HFFc6 (cell line): ENCODE data around the gene CREBBP. TPM values are rescaled to one million over a fixed set of nuclear protein-coding genes. Genes with fewer than 3 reads are reported as not detected.

Experiments used
- DNase-seq: peaks from one replicate; pipeline ENCODE4 v3.0.0-alpha.2; 2018
- H3K27ac Mint-ChIP-seq: 2 replicates; pipeline ENCODE4 v1.8.0; 2020; ENCODE audit warnings: mild to moderate bottlenecking, mixed read lengths
- H3K27me3 Mint-ChIP-seq: 2 replicates; pipeline ENCODE4 v1.8.0; 2021; ENCODE audit warnings: mild to moderate bottlenecking, moderate library complexity, mixed read lengths; ENCODE audit not compliant: insufficient read depth
- H3K36me3 Mint-ChIP-seq: 2 replicates; pipeline ENCODE4 v1.8.0; 2021; ENCODE audit warnings: low read depth, mixed read lengths
- H3K4me1 Mint-ChIP-seq: 2 replicates; pipeline ENCODE4 v1.8.0; 2020; ENCODE audit warnings: low read depth, mixed read lengths
- H3K4me3 Mint-ChIP-seq: 2 replicates; pipeline ENCODE4 v1.8.0; 2020; ENCODE audit warnings: mild to moderate bottlenecking, moderate library complexity, mixed read lengths
- H3K9me3 Mint-ChIP-seq: 2 replicates; pipeline ENCODE4 v1.8.0; 2020; ENCODE audit warnings: mild to moderate bottlenecking, mixed read lengths
- CTCF ChIP-seq: fragments of 200-600 bp; sonication (generic); IDR thresholded peaks from 2 replicates; pipeline ENCODE4 v1.5.0; 2021; ENCODE audit warnings: antibody characterized with exemption, mild to moderate bottlenecking
- total RNA-seq, 6 experiments: library from RNA; stranded (reverse); fragmentation: NEBNext Ultra II Directional; extraction: Animal tissue kit (Norgen Biotek cat#: 25700); gene quantifications; 2 replicates in 1 of 6; 3 replicates in 5 of 6; pipeline ENCODE4 v1.2.3, GENCODE V29; 2021

CREBBP gene
- total RNA-seq, 6 experiments from 2014 or later, result 40.2 to 51.4 (median 43.4) TPM

GRCh38 chr16:3824121-3824795, 56.3 kb downstream of the CREBBP start:
- no peak for TF ChIP-seq CTCF
- Mint-ChIP-seq H3K27me3 (no peaks in the 10 kb centered on the region; the same call in 1 of the 2 replicates), H3K4me1 (peaks cover 84% of the 10 kb centered on the region), H3K36me3 (peaks cover 8% of the 10 kb centered on the region; the same call in 1 of the 2 replicates), H3K27ac (peak overlapping the region; percentile 35), H3K9me3 (no peaks in the 10 kb centered on the region), H3K4me3 (peak overlapping the region; percentile 5)
- no peak for DNase-seq

GRCh38 chr16:3823427-3823826, 57.1 kb downstream of the CREBBP start:
- TF ChIP-seq CTCF, result no peak
- H3K27me3 Mint-ChIP-seq, result no peaks in the 10 kb centered on the region; the same call in 1 of the 2 replicates
- no peak for DNase-seq
- H3K27ac Mint-ChIP-seq, result peak overlapping the region; percentile 12; the same call in 1 of the 2 replicates
- H3K9me3 Mint-ChIP-seq, result no peaks in the 10 kb centered on the region
- H3K4me1 Mint-ChIP-seq, result peaks cover 81% of the 10 kb centered on the region
- H3K4me3 Mint-ChIP-seq, result no peak overlapping the region
- peaks cover 8% of the 10 kb centered on the region; the same call in 1 of the 2 replicates for H3K36me3 Mint-ChIP-seq

- no peaks in the 10 kb centered on the region for H3K9me3 Mint-ChIP-seq
- DNase-seq, result peak; percentile 44
- H3K27ac Mint-ChIP-seq, result peak overlapping the region; percentile 41
- no peak for TF ChIP-seq CTCF
- peaks cover 8% of the 10 kb centered on the region; the same call in 1 of the 2 replicates for H3K36me3 Mint-ChIP-seq
- peaks cover 85% of the 10 kb centered on the region for H3K4me1 Mint-ChIP-seq
- no peaks in the 10 kb centered on the region; the same call in 1 of the 2 replicates for H3K27me3 Mint-ChIP-seq
- peak overlapping the region; percentile 9; the same call in 1 of the 2 replicates for H3K4me3 Mint-ChIP-seq
These were observed 58.0 kb downstream of the CREBBP start for GRCh38 chr16:3822366-3823045.

GRCh38 chr16:3821184-3821583, 59.3 kb downstream of the CREBBP start:
- no peak for TF ChIP-seq CTCF
- no peak overlapping the region for H3K4me3 Mint-ChIP-seq
- no peak overlapping the region for H3K27ac Mint-ChIP-seq
- no peaks in the 10 kb centered on the region for H3K9me3 Mint-ChIP-seq
- H3K27me3 Mint-ChIP-seq, result no peaks in the 10 kb centered on the region; the same call in 1 of the 2 replicates
- DNase-seq, result no peak
- H3K4me1 Mint-ChIP-seq, result peaks cover 90% of the 10 kb centered on the region
- peaks cover 2% of the 10 kb centered on the region; the same call in 1 of the 2 replicates for H3K36me3 Mint-ChIP-seq

- Mint-ChIP-seq H3K27me3 (no peaks in the 10 kb centered on the region; the same call in 1 of the 2 replicates), H3K27ac (peak overlapping the region; percentile 62), H3K4me1 (peaks cover 83% of the 10 kb centered on the region), H3K9me3 (no peaks in the 10 kb centered on the region), H3K4me3 (peak overlapping the region; percentile 51), H3K36me3 (no peaks in the 10 kb centered on the region)
- TF ChIP-seq CTCF, result no peak
- DNase-seq, result peak; percentile 93
These were observed 60.5 kb downstream of the CREBBP start for GRCh38 chr16:3819746-3820724.
